22Rv1 (cell line): ENCODE results near the gene MAGI1.

Experiments
- ZFX ChIP-seq: fragments of 450-650 bp; IDR thresholded peaks from 2 replicates; pipeline ENCODE4 v1.6.1; 2017; ENCODE audit warnings: antibody characterized with exemption, borderline replicate concordance
- TF ChIP-seq, protein P1 (sequence below): fragments of 450-650 bp; IDR thresholded peaks from 2 replicates; pipeline ENCODE4 v1.5.1; 2017; ENCODE audit warnings: mild to moderate bottlenecking

DNA sequence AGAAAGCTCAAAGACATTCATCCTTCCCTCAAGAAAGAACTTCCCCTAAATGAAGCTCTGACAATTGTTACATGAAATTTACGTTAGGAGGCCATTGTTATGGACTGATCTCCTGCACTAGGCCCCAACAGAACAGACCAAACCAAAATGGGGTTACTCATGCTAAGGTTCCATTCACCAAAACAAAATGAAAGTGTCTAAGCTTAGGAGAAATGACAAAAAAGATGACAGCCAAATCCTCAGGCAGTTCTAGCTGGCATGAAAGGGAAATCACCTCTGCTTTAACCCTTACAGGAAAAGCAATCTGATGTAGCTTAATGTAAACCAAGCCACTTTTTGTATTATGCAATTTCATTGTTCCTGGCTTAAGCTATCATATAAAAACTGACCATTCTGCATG, 271.2 kb downstream of the MAGI1 start:
- TF ChIP-seq, protein P1, sequence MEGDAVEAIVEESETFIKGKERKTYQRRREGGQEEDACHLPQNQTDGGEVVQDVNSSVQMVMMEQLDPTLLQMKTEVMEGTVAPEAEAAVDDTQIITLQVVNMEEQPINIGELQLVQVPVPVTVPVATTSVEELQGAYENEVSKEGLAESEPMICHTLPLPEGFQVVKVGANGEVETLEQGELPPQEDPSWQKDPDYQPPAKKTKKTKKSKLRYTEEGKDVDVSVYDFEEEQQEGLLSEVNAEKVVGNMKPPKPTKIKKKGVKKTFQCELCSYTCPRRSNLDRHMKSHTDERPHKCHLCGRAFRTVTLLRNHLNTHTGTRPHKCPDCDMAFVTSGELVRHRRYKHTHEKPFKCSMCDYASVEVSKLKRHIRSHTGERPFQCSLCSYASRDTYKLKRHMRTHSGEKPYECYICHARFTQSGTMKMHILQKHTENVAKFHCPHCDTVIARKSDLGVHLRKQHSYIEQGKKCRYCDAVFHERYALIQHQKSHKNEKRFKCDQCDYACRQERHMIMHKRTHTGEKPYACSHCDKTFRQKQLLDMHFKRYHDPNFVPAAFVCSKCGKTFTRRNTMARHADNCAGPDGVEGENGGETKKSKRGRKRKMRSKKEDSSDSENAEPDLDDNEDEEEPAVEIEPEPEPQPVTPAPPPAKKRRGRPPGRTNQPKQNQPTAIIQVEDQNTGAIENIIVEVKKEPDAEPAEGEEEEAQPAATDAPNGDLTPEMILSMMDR: no peak
- no peak for TF ChIP-seq ZFX
